Omental fat pad (tissue), 4 donors: ENCODE measurements around the gene SCYGR4. TPM values are rescaled to one million over a fixed set of nuclear protein-coding genes. Genes with fewer than 3 reads are reported as not detected.

Experiments used
- ATAC-seq: fragments of 150-250 bp; one replicate; pipeline ENCODE4 v1.9.1; 2016; ENCODE audit warnings: mild to moderate bottlenecking, moderate library complexity; ENCODE audit not compliant: low FRiP score
- DNase-seq: peaks from one replicate; pipeline ENCODE4 v3.0.0-alpha.2; 2019; ENCODE audit warnings: low spot score
- CTCF ChIP-seq, 3 donors: fragments of 450-650 bp; IDR thresholded peaks; one replicate each; pipeline ENCODE4 v1.5.1; 2016 to 2017; ENCODE audit warnings: antibody characterized with exemption in 3 of 3, mild to moderate bottlenecking in 3 of 3, moderate library complexity in 2 of 3
- total RNA-seq, 4 donors: library from RNA; depleted of rRNA; stranded (reverse); fragments of >200 nt; gene quantifications; one replicate each; pipeline ENCODE4 v1.1.0, GENCODE V29; 2016

SCYGR4 gene
- total RNA-seq, 4 donors from 2014 or later: 0.84 TPM; not detected in 3

- no peak for ATAC-seq
- no peak for TF ChIP-seq CTCF (IDR thresholded peaks at IDR 0.05)
- DNase-seq: no peak
Measured at GRCh38 chr2:227602358-227602757, 14.9 kb upstream of the SCYGR4 start.

- ATAC-seq (peak; percentile 77), DNase-seq (no peak)
- no peak for TF ChIP-seq CTCF (IDR thresholded peaks at IDR 0.05)
Measured at GRCh38 chr2:227606476-227606875, 10.8 kb upstream of the SCYGR4 start.

- TF ChIP-seq CTCF (IDR thresholded peaks at IDR 0.05): no peak
- ATAC-seq (no peak), DNase-seq (no peak)
Measured at GRCh38 chr2:227607941-227608340, 9.4 kb upstream of the SCYGR4 start.

GRCh38 chr2:227608561-227609338 is 8.5 kb upstream of the SCYGR4 start:
- DNase-seq (no peak), ATAC-seq (no peak)
- no peak for TF ChIP-seq CTCF (IDR thresholded peaks at IDR 0.05)

- TF ChIP-seq CTCF (IDR thresholded peaks at IDR 0.05): no peak
- no peak for ATAC-seq
- DNase-seq: no peak
Measured at GRCh38 chr2:227610123-227610522, 7.2 kb upstream of the SCYGR4 start.

GRCh38 chr2:227612546-227613271 is 4.6 kb upstream of the SCYGR4 start:
- DNase-seq: no peak

More at GRCh38 chr2:227612546-227613271, 4.6 kb upstream of the SCYGR4 start:
- no peak for ATAC-seq
- no peak for TF ChIP-seq CTCF (IDR thresholded peaks at IDR 0.05)
